NB4 (cell line): ENCODE measurements around the gene BRSK2.

ENCODE experiments used
- POLR2A ChIP-seq: IDR thresholded peaks from 2 replicates; pipeline ENCODE4 v1.6.1; 2011; ENCODE audit warnings: mild to moderate bottlenecking; ENCODE audit not compliant: insufficient read length; ENCODE audit errors: extremely low read depth
- TF ChIP-seq, protein P1 (sequence below): IDR thresholded peaks from one replicate; pipeline ENCODE4 v1.5.1; 2012; ENCODE audit warnings: low read depth, low read length
- TF ChIP-seq, protein P2 (sequence below): IDR thresholded peaks from 2 replicates; pipeline ENCODE4 v1.6.1; 2011; ENCODE audit warnings: low read depth, low read length

DNA sequence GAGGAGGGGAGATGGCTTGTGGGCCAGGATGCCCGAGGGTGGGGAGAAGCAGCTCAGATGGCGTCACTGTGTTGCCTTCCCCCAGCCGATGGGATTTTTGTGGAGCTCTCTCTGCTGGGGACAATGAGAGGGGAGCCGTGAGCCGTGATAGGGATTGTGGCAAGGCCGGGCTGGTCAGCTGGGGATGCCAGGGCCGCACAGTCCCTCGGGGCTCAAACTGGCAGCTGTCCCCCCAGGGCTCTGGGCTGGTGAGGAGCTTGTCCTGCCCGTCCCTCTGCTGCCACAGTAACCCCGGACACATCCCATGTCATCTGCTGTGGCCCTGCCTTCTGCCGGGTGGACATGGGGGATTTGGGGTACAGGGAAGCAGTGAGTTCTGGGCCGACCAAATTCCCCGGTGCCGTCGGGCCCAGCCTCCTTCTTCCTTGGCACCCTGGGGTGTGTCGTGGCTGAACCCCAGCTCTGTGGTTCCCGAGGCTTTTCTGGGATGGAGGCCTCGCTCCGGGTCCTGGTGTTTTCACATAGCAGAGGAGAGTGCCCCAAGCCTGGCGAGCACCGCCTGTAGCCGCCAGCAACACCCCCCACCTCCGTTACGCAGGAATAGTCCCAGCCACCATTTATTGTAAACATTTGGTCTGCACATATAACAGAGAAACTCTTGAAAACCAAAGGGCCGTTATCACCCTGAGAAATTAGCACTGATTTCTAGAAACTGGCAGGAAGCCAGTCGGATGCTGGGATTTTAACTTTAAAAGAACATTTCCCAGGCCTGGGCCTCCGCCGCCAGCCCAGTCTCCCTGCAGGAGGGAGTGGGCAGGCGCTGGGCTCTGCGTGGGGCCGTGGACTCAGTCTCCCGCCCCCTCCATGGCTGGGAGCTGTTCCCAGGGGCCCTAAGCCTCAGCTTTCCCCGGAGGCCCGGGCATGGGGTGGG, 9.9 kb downstream of the BRSK2 start:
- no peak for TF ChIP-seq POLR2A
- TF ChIP-seq, protein P1, sequence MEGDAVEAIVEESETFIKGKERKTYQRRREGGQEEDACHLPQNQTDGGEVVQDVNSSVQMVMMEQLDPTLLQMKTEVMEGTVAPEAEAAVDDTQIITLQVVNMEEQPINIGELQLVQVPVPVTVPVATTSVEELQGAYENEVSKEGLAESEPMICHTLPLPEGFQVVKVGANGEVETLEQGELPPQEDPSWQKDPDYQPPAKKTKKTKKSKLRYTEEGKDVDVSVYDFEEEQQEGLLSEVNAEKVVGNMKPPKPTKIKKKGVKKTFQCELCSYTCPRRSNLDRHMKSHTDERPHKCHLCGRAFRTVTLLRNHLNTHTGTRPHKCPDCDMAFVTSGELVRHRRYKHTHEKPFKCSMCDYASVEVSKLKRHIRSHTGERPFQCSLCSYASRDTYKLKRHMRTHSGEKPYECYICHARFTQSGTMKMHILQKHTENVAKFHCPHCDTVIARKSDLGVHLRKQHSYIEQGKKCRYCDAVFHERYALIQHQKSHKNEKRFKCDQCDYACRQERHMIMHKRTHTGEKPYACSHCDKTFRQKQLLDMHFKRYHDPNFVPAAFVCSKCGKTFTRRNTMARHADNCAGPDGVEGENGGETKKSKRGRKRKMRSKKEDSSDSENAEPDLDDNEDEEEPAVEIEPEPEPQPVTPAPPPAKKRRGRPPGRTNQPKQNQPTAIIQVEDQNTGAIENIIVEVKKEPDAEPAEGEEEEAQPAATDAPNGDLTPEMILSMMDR = no peak
- TF ChIP-seq, protein P2, sequence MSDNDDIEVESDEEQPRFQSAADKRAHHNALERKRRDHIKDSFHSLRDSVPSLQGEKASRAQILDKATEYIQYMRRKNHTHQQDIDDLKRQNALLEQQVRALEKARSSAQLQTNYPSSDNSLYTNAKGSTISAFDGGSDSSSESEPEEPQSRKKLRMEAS = no peak
